Measurements from ENCODE around the gene CLINT1. TPM values are rescaled to one million over a fixed set of nuclear protein-coding genes. Genes with fewer than 3 reads are reported as not detected.

The CLINT1 gene
- total and polyA plus RNA-seq, 3 donors from 2014 or later = 45.4 to 93.7 (median 84.9) TPM

DNA sequence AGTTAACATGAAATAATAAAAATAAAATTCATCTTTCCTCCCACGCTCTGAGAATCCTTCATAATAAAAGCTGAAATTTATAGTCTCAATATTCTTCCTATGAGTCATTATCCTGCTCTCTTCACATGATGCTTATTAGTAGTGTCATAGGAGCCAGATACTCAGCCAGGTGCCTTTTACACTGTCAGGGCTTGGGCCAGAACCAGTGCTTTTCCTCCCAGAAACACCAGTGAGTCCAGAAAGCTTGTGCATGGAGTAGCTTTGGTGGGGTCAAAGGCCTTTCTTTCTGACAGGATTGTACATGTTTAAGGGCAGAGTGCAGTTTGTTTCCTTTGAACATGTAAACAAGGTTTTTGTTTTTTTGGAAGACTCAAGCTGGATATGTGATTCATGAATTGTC lies 108.6 kb downstream of the CLINT1 start:
- TF ChIP-seq, protein P1, sequence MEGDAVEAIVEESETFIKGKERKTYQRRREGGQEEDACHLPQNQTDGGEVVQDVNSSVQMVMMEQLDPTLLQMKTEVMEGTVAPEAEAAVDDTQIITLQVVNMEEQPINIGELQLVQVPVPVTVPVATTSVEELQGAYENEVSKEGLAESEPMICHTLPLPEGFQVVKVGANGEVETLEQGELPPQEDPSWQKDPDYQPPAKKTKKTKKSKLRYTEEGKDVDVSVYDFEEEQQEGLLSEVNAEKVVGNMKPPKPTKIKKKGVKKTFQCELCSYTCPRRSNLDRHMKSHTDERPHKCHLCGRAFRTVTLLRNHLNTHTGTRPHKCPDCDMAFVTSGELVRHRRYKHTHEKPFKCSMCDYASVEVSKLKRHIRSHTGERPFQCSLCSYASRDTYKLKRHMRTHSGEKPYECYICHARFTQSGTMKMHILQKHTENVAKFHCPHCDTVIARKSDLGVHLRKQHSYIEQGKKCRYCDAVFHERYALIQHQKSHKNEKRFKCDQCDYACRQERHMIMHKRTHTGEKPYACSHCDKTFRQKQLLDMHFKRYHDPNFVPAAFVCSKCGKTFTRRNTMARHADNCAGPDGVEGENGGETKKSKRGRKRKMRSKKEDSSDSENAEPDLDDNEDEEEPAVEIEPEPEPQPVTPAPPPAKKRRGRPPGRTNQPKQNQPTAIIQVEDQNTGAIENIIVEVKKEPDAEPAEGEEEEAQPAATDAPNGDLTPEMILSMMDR (IDR thresholded peaks at IDR 0.05) = no peak
- TF ChIP-seq POLR2A (IDR thresholded peaks at IDR 0.05) = no peak
- Histone ChIP-seq H3K4me3 (no peak overlapping the region), H3K27me3 (no peaks in the 10 kb centered on the region), H3K4me1 (peaks cover 1% of the 10 kb centered on the region), H3K36me3 (ENCODE audit: low read depth, missing control alignments) (no peaks in the 10 kb centered on the region), H3K27ac (no peak overlapping the region), H3K9me3 (no peaks in the 10 kb centered on the region)
- no peak for DNase-seq
- 85 to 93% methylated on average over 1 of the region's 1 CpG for WGBS, 2 donors
- intact Hi-C loops (cut with DNase I; ENCODE audit: low total_unique reads) = no loop called here

DNA sequence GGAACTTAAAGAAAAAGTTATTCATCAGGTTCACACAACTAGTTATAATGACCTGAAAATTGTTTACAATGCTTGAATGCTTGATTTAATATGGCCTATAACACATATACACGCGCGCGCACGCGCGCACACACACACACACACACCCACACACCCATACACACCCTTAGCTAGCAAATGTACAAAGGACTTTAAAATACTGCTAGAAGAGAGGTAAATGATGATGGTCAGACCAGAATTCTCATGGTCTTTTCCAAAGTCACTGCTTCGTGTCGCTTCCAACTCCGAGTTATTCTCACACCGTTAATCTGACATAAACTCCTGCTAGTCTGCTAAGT lies 109.5 kb downstream of the CLINT1 start:
- no peaks in the 10 kb centered on the region for H3K27me3 ChIP-seq
- no peak for DNase-seq
- no peaks in the 10 kb centered on the region for H3K36me3 ChIP-seq (ENCODE audit: low read depth, missing control alignments)
- TF ChIP-seq POLR2A (IDR thresholded peaks at IDR 0.05) = no peak
- TF ChIP-seq, protein P1 (IDR thresholded peaks at IDR 0.05) = no peak
- no peak overlapping the region for H3K27ac ChIP-seq
- no peak overlapping the region for H3K4me3 ChIP-seq
- peaks cover 8% of the 10 kb centered on the region for H3K4me1 ChIP-seq
- intact Hi-C loops (cut with DNase I; ENCODE audit: low total_unique reads) = no loop called here
- WGBS, 2 donors = 85 to 90% methylated on average over 11 of the region's 11 CpGs
- H3K9me3 ChIP-seq = no peaks in the 10 kb centered on the region

DNA sequence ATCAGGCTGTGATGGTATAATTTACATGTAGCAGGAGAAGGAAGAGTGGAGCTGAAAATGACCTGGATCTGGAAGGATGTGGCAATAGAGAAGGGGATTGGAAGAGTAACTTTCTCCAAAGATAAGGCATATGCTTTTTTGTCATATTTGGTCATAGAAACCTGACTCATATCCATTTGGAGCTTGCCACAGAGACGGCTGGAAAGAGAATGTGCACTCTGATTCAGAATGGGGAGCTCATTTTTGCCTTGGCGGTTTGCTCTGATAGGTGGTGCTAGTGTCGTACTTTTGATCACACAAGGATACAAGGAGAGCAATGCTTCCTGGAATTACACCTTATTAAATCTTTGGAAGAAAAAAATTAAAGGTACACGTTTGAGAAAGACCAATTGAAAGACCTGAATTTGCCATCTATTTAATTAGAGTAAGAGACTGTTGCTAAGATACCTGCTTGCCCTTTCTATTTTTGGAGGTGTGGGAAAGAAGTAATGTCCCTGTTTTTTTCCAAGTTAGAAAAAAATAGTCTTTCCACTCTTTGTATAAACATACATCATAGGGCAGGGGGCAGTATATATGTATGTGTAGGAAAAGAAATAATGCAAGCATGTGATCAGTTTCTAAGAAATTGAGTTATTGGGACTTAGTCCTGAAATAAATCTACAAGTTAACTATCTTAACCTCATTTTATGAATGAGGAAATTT lies 110.0 kb downstream of the CLINT1 start:
- TF ChIP-seq, protein P1 (IDR thresholded peaks at IDR 0.05) = no peak
- no peak for TF ChIP-seq POLR2A (IDR thresholded peaks at IDR 0.05)
- H3K27me3 ChIP-seq = no peaks in the 10 kb centered on the region
- 87 to 94% methylated on average over 4 of the region's 4 CpGs for WGBS, 2 donors
- intact Hi-C loops (cut with DNase I; ENCODE audit: low total_unique reads) = no loop called here
- H3K4me1 ChIP-seq = peaks cover 8% of the 10 kb centered on the region
- DNase-seq = no peak
- no peak overlapping the region for H3K27ac ChIP-seq
- no peaks in the 10 kb centered on the region for H3K36me3 ChIP-seq (ENCODE audit: low read depth, missing control alignments)
- H3K4me3 ChIP-seq = no peak overlapping the region
- H3K9me3 ChIP-seq = no peaks in the 10 kb centered on the region

DNA sequence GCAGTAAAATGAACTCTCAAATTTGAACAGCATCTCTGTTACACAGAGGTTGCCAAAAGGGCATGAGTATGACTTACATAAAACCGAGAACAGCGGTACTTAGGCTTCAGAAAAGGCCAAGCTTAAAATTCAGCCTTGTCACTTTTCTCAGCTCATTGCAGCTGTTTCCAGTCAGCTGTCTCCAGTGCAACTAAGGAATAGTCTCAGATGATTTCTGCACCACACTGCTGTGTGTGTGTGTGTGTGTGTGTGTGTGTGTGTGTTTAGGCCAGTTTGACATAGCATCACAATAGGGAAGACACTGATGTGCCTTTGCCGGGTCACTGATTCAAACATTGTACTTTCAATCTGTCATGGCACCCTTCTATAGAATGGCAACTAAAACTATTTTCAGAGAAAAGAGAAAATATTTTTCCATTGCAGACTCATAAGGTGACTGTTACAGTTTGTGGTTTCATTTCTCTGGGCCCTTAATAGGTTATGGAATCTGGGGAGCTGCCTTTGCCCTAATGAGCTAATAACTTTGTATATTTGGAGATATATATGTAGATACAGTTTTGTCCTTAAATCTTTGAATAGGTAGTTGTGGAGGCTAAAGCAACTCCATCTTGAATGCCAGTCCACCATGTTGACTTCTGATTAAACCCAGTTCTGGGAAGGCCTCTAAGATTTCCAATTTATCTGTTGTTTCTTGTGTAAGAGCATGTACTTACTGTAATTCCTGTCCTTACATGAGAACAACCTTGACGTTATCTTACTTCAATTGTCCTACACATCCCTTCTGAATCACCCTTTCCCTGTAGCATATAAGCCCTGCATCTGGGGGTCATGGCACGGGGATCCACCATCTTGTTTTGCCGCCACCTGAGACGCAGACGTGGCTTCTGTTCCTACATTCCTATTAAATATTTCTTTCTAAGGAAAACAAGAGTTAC lies 110.9 kb downstream of the CLINT1 start:
- H3K4me3 ChIP-seq = no peak overlapping the region
- no peaks in the 10 kb centered on the region for H3K27me3 ChIP-seq
- H3K9me3 ChIP-seq = no peaks in the 10 kb centered on the region
- H3K36me3 ChIP-seq (ENCODE audit: low read depth, missing control alignments) = no peaks in the 10 kb centered on the region
- H3K27ac ChIP-seq = no peak overlapping the region
- TF ChIP-seq, protein P1 (IDR thresholded peaks at IDR 0.05) = no peak
- no peak for TF ChIP-seq POLR2A (IDR thresholded peaks at IDR 0.05)
- no peak for DNase-seq
- 94 to 95% methylated on average over 8 of the region's 8 CpGs for WGBS, 2 donors
- intact Hi-C loops (cut with DNase I; ENCODE audit: low total_unique reads) = no loop called here
- H3K4me1 ChIP-seq = peaks cover 8% of the 10 kb centered on the region
